HEK293T (cell line): ENCODE results near the gene MN1.
A peak's percentile ranks its signal among the peaks of the same experiment; 100 is the strongest.

Source experiments
- CTCF ChIA-PET: fragments of 350-600 bp; formaldehyde crosslinking; extraction: SDS; loops from one replicate; lab custom pipeline; 2021; ENCODE audit warnings: antibody characterized with exemption, inconsistent platforms; lab: Yijun Ruan, JAX
- POLR2A ChIA-PET: fragments of 350-600 bp; formaldehyde crosslinking; extraction: SDS; loops from one replicate; lab custom pipeline; 2020; ENCODE audit warnings: antibody characterized with exemption, inconsistent platforms; lab: Yijun Ruan, JAX
- DNase-seq: peaks from one replicate; pipeline ENCODE4 v3.0.0; 2012; ENCODE audit warnings: mixed read lengths; ENCODE audit errors: extremely low spot score
- ARNT ChIP-seq: fragments of 450-650 bp; IDR thresholded peaks from 2 replicates; pipeline ENCODE4 v1.6.1; 2017; ENCODE audit warnings: mild to moderate bottlenecking
- BHLHE40 ChIP-seq: fragments of 450-650 bp; IDR thresholded peaks from 2 replicates; pipeline ENCODE4 v1.6.1; 2016; ENCODE audit warnings: mild to moderate bottlenecking, moderate library complexity, borderline replicate concordance
- CTBP1 ChIP-seq: fragments of 450-650 bp; IDR thresholded peaks from 2 replicates; pipeline ENCODE4 v1.6.1; 2016; ENCODE audit warnings: borderline replicate concordance
- ELF4 ChIP-seq: fragments of 450-650 bp; IDR thresholded peaks from 2 replicates; pipeline ENCODE4 v1.6.1; 2017; ENCODE audit warnings: antibody characterized with exemption
- FOXA1 ChIP-seq: fragments of 450-650 bp; IDR thresholded peaks from 2 replicates; pipeline ENCODE4 v1.6.1; 2016; ENCODE audit warnings: mild to moderate bottlenecking
- FOXK2 ChIP-seq: fragments of 450-650 bp; IDR thresholded peaks from 2 replicates; pipeline ENCODE4 v1.6.1; 2016; ENCODE audit warnings: mild to moderate bottlenecking
- FOXM1 ChIP-seq: fragments of 450-650 bp; IDR thresholded peaks from 2 replicates; pipeline ENCODE4 v1.6.1; 2017; ENCODE audit warnings: mild to moderate bottlenecking, borderline replicate concordance
- HDGF ChIP-seq: fragments of 450-650 bp; IDR thresholded peaks from 2 replicates; pipeline ENCODE4 v1.6.1; 2017; ENCODE audit warnings: antibody characterized with exemption, borderline replicate concordance
- L3MBTL2 ChIP-seq: fragments of 450-650 bp; conservative IDR thresholded peaks from 2 replicates; pipeline ENCODE4 v1.6.1; 2016; ENCODE audit warnings: mild to moderate bottlenecking
- LEF1 ChIP-seq: fragments of 450-650 bp; IDR thresholded peaks from 2 replicates; pipeline ENCODE4 v1.6.1; 2017; ENCODE audit warnings: mild to moderate bottlenecking, borderline replicate concordance
- NFRKB ChIP-seq: fragments of 450-650 bp; IDR thresholded peaks from 2 replicates; pipeline ENCODE4 v1.6.1; 2016; ENCODE audit warnings: mild to moderate bottlenecking, moderate library complexity
- PKNOX1 ChIP-seq: fragments of 450-650 bp; IDR thresholded peaks from 2 replicates; pipeline ENCODE4 v1.6.1; 2016
- SP1 ChIP-seq: fragments of 450-650 bp; IDR thresholded peaks from 2 replicates; pipeline ENCODE4 v1.6.1; 2017
- SUZ12 ChIP-seq: fragments of 450-650 bp; IDR thresholded peaks from 2 replicates; pipeline ENCODE4 v1.6.1; 2016; ENCODE audit warnings: mild to moderate bottlenecking
- TARDBP ChIP-seq: fragments of 450-650 bp; IDR thresholded peaks from 2 replicates; pipeline ENCODE4 v1.6.1; 2016
- ZNF384 ChIP-seq: fragments of 450-650 bp; IDR thresholded peaks from 2 replicates; pipeline ENCODE4 v1.6.1; 2016

MN1 gene

GRCh38 chr22:27755521-27756211 lies 45.9 kb downstream of the MN1 start:
- ChIA-PET POLR2A (no interaction called here), CTCF (no interaction called here)
- DNase-seq = no peak
- no peak for TF ChIP-seq ELF4
- TF ChIP-seq BHLHE40 = no peak
- TF ChIP-seq CTBP1 = no peak
- TF ChIP-seq NFRKB = no peak
- TF ChIP-seq HDGF = no peak
- TF ChIP-seq L3MBTL2 = no peak
- no peak for TF ChIP-seq PKNOX1
- no peak for TF ChIP-seq SUZ12

- ChIA-PET POLR2A (no interaction called here), CTCF (no interaction called here)
- no peak for DNase-seq
- TF ChIP-seq FOXM1 (no peak), CTBP1 (no peak), SP1 (no peak), ELF4 (no peak), BHLHE40 (no peak), ARNT (no peak)
Observed at GRCh38 chr22:27754888-27755480, 46.6 kb downstream of the MN1 start.

GRCh38 chr22:27754247-27754887 lies 47.2 kb downstream of the MN1 start:
- no peak for DNase-seq
- CTCF ChIA-PET = no interaction called here
- POLR2A ChIA-PET = no interaction called here
- TF ChIP-seq FOXK2 = no peak
- 0 out of 2 replicates have a peak, but pooled peaks have one; percentile 8 for TF ChIP-seq PKNOX1

GRCh38 chr22:27752771-27753170 lies 48.8 kb downstream of the MN1 start:
- CTCF ChIA-PET = interaction anchor here (0.7 kb wide), 1 partner anchor 19 kb away, joined by 3 read pairs; no protein-coding TSS in a partner anchor
- POLR2A ChIA-PET = no interaction called here
- TF ChIP-seq FOXM1 (no peak), ELF4 (no peak), HDGF (no peak), FOXA1 (no peak), CTBP1 (no peak), BHLHE40 (no peak), SP1 (no peak), ARNT (no peak), NFRKB (no peak), PKNOX1 (no peak), ZNF384 (no peak), FOXK2 (no peak), TARDBP (no peak), L3MBTL2 (no peak), SUZ12 (no peak), LEF1 (no peak)
- DNase-seq = no peak

DNA sequence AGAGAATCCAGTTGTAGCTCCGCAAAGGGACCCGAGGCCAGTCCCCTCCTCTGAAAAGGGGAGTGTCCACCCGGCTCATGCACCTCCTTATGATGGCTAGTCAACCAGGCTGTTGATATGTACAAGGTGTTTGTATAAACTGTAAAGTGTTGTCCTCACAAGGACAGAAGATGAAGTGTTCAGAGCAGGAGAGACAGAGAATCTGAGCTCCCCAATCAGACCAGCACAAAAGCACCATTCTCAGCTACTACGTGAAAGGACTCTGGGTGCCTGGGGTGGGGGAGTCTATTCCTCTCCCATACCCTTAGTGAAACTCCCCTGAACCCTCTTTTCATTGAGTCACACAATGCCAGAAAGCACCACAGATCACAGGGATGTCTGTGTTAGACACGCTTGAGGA lies 49.4 kb downstream of the MN1 start:
- ChIA-PET POLR2A (no interaction called here), CTCF (no interaction called here)
- TF ChIP-seq ARNT = no peak
- no peak for TF ChIP-seq SUZ12
- no peak for TF ChIP-seq TARDBP
- TF ChIP-seq HDGF = no peak
- no peak for TF ChIP-seq FOXA1
- TF ChIP-seq ZNF384 = no peak
- TF ChIP-seq PKNOX1 = no peak
- TF ChIP-seq CTBP1 = no peak
- no peak for TF ChIP-seq L3MBTL2
- no peak for TF ChIP-seq FOXK2
- no peak for TF ChIP-seq SP1
- no peak for TF ChIP-seq LEF1
- TF ChIP-seq BHLHE40 = no peak
- no peak for DNase-seq
